Ascending aorta (tissue), 2 donors: ENCODE measurements around the gene UTS2R. TPM values are rescaled to one million over a fixed set of nuclear protein-coding genes. Genes with fewer than 3 reads are reported as not detected.
A peak's percentile ranks its signal among the peaks of the same experiment; 100 is the strongest.

Experiments used
- DNase-seq, 2 donors: peaks; one replicate each; pipeline ENCODE4 v3.0.0-alpha.2; 2019; ENCODE audit warnings: low spot score in 2 of 2
- H3K27ac ChIP-seq, 2 donors: fragments of 200-600 bp; sonication (generic); one replicate each; pipeline ENCODE4 v1.5.1; 2016 to 2017; ENCODE audit warnings: mild to moderate bottlenecking in 1 of 2
- H3K27me3 ChIP-seq: fragments of 200-600 bp; sonication (generic); one replicate; pipeline ENCODE4 v1.5.1; 2017
- H3K36me3 ChIP-seq, 2 donors: fragments of 200-600 bp; sonication (generic); one replicate each; pipeline ENCODE4 v1.5.1; 2016
- H3K4me1 ChIP-seq, 2 donors: fragments of 200-600 bp; sonication (generic); one replicate each; pipeline ENCODE4 v1.5.1; 2016 to 2017; ENCODE audit warnings: mild to moderate bottlenecking in 1 of 2
- H3K4me3 ChIP-seq, 2 donors: fragments of 200-600 bp; sonication (generic); one replicate each; pipeline ENCODE4 v1.5.1; 2016 to 2017; ENCODE audit warnings: mild to moderate bottlenecking in 1 of 2
- H3K9me3 ChIP-seq, 2 donors: fragments of 200-600 bp; sonication (generic); one replicate each; pipeline ENCODE4 v1.5.1; 2016
- intact Hi-C: fragments of 100-400 bp; cut with DNase I; formaldehyde crosslinking; loops from one replicate; pipeline ENCODE4 v1.15.1; 2023
- total RNA-seq: library from RNA; depleted of rRNA; stranded (reverse); fragments of >200 nt; gene quantifications from one replicate; pipeline ENCODE4 v1.1.0, GENCODE V29; 2016
- TF ChIP-seq, protein P1 (sequence below), 3 experiments: fragments of 200-600 bp in 2 of 3; fragments of 450-650 bp in 1 of 3; sonication (generic) in 2 of 3; IDR thresholded peaks; one replicate each; pipeline ENCODE4 v1.5.1; 2016 to 2019; ENCODE audit warnings: antibody characterized with exemption in 3 of 3, mild to moderate bottlenecking in 1 of 3, moderate library complexity in 1 of 3

The UTS2R gene
- total RNA-seq, 1 donor from 2014 or later: not detected

GRCh38 chr17:82412535-82413520, 41.3 kb downstream of the UTS2R start:
- intact Hi-C loops: no loop called here
- no peak for DNase-seq
- no peak overlapping the region for H3K27ac ChIP-seq

DNA sequence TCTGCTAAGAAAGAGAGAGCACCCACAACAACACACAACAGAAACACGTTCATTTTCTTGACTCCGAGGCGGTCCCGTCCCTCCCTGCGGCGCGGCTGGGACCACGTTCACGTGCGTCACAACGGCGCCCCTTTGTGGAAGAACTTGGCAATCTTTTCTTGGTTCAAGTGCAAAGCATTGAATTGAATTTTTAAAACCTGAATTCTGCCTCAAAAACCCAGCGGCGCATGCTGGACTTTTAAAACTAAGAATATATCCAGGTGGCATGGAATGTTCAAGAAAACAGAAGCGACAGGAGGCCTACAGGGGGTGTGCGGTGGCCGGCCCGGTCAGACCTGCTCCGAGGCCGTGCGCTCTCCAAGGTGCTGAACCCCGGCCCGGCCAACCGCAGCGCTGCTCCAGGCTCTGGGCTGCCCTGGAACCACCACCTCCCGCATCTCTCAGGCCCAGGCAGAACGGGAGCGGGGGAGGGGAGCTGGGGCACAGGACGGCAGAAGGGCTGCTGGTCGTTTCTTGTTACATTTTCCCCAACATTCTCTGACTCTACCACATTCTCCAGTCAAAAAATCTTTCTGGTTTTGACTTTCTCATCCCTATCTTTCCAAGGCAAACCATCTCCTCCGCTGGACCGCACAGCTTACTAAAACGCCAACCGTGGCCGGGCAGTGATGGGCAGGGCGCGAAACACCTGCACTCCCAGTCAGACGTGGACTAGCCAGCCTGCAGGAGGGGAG, 43.1 kb downstream of the UTS2R start:
- TF ChIP-seq, protein P1, sequence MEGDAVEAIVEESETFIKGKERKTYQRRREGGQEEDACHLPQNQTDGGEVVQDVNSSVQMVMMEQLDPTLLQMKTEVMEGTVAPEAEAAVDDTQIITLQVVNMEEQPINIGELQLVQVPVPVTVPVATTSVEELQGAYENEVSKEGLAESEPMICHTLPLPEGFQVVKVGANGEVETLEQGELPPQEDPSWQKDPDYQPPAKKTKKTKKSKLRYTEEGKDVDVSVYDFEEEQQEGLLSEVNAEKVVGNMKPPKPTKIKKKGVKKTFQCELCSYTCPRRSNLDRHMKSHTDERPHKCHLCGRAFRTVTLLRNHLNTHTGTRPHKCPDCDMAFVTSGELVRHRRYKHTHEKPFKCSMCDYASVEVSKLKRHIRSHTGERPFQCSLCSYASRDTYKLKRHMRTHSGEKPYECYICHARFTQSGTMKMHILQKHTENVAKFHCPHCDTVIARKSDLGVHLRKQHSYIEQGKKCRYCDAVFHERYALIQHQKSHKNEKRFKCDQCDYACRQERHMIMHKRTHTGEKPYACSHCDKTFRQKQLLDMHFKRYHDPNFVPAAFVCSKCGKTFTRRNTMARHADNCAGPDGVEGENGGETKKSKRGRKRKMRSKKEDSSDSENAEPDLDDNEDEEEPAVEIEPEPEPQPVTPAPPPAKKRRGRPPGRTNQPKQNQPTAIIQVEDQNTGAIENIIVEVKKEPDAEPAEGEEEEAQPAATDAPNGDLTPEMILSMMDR (IDR thresholded peaks at IDR 0.05): peak; percentile 70 to 81 (median 78)
- peaks cover 4 to 10% of the 10 kb centered on the region in 2 donors for H3K4me1 ChIP-seq
- H3K27ac ChIP-seq: no peak overlapping the region
- no peak overlapping the region for H3K4me3 ChIP-seq
- intact Hi-C loops: loop anchor here (1.0 kb wide), 2 partner anchors 62 to 137 kb away; no protein-coding TSS in a partner anchor
- H3K36me3 ChIP-seq: no peaks in the 10 kb centered on the region
- DNase-seq: peak in 1 of 2 donors; percentile 76
- no peaks in the 10 kb centered on the region for H3K27me3 ChIP-seq
- no peaks in the 10 kb centered on the region for H3K9me3 ChIP-seq

More at GRCh38 chr17:82412535-82413520, 41.3 kb downstream of the UTS2R start:
- no peaks in the 10 kb centered on the region for H3K27me3 ChIP-seq
- H3K36me3 ChIP-seq: peaks cover 0 to 3% of the 10 kb centered on the region in 2 donors
- H3K9me3 ChIP-seq: no peaks in the 10 kb centered on the region
- TF ChIP-seq, protein P1 (IDR thresholded peaks at IDR 0.05): no peak
- peaks cover under 1 to 2% of the 10 kb centered on the region in 2 donors for H3K4me1 ChIP-seq
- no peak overlapping the region for H3K4me3 ChIP-seq

- H3K27me3 ChIP-seq: no peaks in the 10 kb centered on the region
- TF ChIP-seq, protein P1 (IDR thresholded peaks at IDR 0.05): no peak
- DNase-seq: no peak
- H3K27ac ChIP-seq: no peak overlapping the region
- H3K36me3 ChIP-seq: no peaks in the 10 kb centered on the region
- no peaks in the 10 kb centered on the region for H3K9me3 ChIP-seq
- intact Hi-C loops: no loop called here
- no peak overlapping the region for H3K4me3 ChIP-seq
- H3K4me1 ChIP-seq: peaks cover 4 to 10% of the 10 kb centered on the region in 2 donors
Measured at GRCh38 chr17:82415336-82415735, 43.8 kb downstream of the UTS2R start.

DNA sequence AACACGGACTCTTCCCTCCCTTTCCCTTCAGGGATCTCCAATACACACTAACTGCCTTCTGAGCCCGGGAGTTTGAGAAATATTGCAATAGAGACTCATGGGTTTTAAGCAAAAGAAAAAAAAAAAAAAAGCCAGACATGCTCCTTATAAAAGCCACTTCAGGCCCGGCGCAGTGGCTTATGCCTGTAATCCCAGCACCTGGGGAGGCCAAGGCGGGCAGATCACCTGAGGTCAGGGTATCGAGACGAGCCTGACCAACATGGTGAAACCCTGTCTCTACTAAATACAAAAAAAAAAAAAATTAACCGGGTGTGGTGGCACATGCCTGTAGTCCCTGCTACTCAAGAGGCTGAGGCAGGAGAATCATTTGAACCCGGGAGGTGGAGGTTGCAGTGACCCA, 44.2 kb downstream of the UTS2R start:
- H3K4me1 ChIP-seq: peaks cover 4 to 10% of the 10 kb centered on the region in 2 donors
- no peak overlapping the region for H3K4me3 ChIP-seq
- no peaks in the 10 kb centered on the region for H3K36me3 ChIP-seq
- intact Hi-C loops: no loop called here
- H3K9me3 ChIP-seq: no peaks in the 10 kb centered on the region
- DNase-seq: no peak
- no peak overlapping the region for H3K27ac ChIP-seq
- H3K27me3 ChIP-seq: no peaks in the 10 kb centered on the region
- TF ChIP-seq, protein P1 (IDR thresholded peaks at IDR 0.05): no peak

GRCh38 chr17:82416264-82416663, 44.7 kb downstream of the UTS2R start:
- Histone ChIP-seq H3K27me3 (no peaks in the 10 kb centered on the region), H3K4me1 (peaks cover 4 to 10% of the 10 kb centered on the region in 2 donors), H3K9me3 (no peaks in the 10 kb centered on the region), H3K36me3 (no peaks in the 10 kb centered on the region), H3K27ac (no peak overlapping the region), H3K4me3 (no peak overlapping the region)
- TF ChIP-seq, protein P1 (IDR thresholded peaks at IDR 0.05): no peak
- DNase-seq: no peak
- intact Hi-C loops: no loop called here
